GM18519 (cell line): ENCODE measurements around the gene COL4A5.
A peak's percentile ranks its signal among the peaks of the same experiment; 100 is the strongest.
"Not testable (repeated sequence)": the region's sequence is repeated elsewhere in the genome, so short reads cannot be mapped to it uniquely, and the experiment has no call there.

Experiments used
- ATAC-seq: cut with Tn5 transposase; IDR thresholded peaks from one replicate; pipeline ENCODE4 v1.9.1; 2021; ENCODE audit warnings: mild to moderate bottlenecking, moderate library complexity; ENCODE audit not compliant: unreplicated experiment, low FRiP score

Gene COL4A5

DNA sequence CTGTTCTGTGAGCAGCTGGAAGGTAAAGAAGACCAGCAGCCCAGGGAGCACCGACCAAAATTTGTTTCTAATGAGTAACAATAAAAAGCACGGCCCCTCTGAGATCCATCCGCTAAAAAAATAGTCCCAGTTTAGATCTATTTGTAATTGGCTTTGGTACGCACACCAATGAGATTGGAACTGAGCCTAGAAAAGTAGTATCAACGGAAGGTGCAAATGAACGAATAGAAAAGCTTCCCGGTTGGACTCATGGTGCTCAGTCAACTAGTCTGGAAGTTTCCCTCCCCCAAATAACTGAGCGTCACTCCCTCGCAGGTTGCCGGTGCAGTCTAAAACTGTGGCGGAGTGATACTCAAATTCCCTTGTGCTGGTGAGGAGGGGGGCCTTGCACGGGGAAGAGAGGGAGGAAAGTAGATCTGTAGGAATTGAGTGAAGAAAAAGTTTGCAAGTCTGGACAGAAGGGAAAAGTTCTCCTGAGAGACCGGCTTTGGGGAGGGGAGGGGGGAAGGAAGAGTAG is at the start of gene COL4A5:
Gene COL4A5 (plus strand): TSS at position 413 of the 517 bp plus-strand sequence. CDS start 288 bp downstream, outside the sequence.
- ATAC-seq = no peak

DNA sequence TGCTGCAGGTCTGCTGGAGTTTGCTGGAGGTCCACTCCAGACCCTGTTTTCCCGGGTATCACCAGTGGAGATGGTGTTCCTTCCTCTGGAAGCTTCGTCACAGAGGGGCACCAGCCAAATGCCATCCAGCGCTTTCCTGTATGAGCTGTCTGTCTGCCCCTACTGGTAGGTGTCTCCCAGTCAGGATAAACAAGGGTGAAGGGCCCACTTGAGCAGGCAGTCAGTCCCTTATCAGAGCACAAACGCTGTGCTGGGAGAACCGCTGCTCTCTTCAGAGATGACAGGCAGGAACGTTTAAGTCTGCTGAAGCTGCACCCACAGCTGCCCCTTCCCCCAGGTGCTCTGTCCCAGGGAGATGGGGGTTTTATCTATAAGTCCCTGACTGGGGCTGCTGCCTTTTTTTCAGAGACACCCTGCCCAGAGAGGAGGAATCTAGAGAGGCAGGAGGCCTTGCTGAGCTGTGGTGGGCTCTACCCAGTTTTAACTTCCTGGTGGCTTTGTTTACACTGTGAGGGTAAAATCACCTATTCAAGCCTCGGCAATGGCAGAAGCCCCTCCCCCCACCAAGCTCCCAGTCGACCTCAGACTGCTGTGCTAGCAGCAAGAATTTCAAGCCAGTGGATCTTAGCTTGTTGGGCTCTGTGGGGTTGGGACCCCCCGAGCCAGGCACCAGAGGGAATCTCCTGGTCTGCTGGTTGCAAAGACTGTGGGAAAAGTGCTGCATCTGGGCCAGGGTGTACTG is 48.5 kb upstream of the COL4A5 start:
- ATAC-seq = not testable (repeated sequence)

DNA sequence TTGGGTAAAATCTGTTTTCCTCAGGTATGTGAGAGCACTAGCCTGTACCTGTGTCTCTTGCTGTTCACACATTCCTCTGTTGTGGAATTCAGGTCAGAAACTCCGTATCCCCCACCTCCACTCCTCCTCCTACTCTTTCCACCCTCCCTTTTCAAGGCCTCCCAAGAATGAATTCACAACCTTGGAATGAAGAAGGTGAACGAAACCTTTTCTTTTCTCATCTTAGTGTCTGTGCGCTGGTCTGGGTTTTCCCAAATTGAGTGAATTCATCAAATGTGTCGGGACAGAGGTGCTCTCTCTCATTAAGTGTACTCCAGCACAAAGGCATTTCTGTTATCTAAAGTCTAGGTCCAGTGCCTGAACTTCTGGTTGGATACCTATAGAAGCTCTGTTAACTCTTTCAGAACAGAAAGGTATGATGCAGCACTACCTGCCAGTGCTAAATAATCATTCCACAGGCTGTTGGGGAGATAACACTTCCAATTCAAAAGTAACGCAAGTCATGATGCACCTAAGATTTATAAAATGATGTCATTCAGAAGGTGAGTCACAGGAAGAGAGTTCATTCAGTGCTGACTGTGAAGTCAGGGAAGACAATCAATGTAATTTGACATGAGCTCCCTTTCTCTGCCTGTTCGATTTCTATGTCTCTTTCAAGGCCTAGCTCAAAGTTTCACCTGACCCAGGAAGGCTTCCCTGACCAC is 43.3 kb upstream of the COL4A5 start:
- no peak for ATAC-seq

DNA sequence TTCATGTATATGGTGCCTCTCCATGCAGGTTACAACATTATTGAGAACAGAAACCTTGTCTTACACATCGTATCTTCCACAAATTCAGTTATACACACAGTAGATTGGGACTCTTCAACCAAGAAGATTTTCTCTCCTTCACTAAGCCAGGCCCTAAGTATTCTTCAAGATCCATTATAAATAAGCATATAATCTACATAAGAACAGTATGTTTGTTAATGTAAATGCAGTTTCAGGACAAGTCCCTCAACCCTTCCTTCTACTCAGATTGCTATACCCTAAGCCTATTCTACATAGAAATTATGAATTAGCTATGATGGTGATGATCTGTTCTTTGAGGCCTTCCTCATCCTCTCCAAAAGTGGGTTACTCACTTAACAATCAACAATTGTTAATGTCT is 42.7 kb upstream of the COL4A5 start:
- ATAC-seq = no peak

DNA sequence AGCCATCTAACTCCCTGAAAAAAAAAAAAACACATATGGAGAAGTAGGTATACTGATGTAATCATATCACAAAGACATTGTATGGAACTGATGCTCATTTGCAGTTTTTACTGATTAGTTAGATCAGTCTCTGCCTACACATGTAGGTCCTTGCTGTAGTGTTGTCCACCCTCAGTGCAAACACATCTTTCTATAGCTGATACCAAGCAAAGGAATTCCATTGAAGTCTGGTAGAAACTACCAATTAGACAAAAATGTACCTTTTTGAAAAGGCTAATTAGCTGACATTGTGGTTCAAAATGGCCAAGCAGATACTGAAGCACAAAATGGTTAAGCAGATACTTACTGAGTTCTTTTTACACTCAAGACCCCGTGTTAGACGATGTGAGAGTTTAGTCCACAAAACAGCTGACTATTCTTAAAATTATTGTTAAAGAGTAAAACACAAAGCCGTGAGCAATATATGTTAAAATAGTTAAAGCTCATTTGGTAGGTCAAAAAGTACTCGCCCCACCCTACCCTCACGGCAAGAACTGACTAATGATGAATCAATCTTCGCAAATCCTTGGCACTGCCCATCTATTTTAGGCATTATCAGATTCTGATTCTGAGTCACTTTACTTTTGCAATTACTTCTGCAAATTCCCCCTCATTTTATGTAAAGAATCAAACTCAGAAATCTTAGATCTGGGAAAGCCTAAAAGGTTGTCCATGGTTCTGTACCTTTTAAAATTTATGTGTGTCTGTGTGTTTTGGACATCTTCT is 41.8 kb upstream of the COL4A5 start:
- no peak for ATAC-seq

DNA sequence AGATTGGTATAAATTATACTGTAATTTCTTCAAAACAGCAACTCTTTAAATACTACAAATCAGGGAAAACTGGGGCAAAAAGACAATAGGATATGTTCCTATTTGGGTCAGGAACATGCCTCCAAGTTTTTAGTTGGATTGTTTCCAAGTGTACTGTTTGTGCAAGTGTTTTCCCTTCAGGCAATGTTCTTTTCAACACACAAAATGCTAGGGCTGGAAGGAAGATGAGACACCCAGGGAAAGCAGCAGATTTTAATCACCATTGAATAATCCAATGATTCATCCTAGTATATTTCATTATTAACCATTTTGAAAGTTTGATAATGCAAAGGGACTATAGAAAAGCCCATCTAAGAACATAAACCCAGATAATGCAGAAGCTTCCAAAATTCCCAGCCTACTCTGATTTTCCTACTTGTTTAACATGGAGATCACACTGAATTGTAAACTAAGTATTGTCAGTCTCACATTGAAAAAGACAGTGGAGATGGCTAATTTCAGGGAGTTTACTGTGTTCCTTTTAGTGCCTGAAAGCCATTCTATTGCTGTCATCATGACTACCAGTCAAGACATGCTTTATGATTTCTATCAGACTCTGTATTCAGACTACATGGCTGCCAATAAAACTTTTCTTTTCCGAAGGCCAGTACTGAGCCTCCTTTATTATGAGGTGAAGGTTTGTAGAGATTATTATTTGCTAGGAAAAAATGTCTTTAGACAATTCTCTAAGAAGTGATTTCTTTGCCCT is 40.0 kb upstream of the COL4A5 start:
- no peak for ATAC-seq

DNA sequence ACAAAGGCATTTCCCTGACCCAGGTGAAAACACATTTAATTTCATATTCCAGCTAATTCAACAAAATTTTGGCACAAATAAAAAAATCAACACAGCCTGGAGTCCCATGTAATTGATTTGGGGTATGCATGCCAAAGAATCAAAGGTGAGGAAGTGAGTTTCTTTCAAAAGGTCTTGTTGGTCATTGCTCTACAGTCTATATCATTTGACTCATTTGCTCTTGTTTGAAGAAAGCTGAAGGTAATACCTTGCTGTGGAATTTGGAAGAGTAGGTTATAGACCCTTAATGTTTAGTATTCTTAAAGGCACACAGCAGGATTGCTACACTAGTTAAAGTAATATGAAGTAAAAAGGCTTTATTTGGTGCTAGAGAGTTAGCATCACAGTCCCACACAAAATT is 26.9 kb upstream of the COL4A5 start:
- ATAC-seq = no peak

DNA sequence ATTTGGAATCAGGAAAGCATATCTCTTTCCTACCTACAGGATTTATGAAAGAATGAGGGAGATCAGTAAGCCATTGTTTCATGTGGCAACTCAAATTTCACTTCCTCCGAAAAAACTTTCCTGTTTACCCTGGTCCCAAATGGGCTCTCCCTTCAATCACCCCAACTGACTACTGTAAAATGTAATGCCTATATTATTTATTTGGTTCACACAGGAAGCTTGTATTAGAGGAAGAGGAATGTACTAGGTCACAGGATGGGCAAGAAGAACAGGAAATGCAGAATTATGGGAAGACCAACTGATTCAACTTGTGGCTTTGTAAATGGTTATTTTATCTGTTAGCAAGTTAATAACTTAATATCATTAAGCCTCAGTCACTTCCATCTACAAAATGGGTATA is 24.5 kb upstream of the COL4A5 start:
- ATAC-seq = no peak

DNA sequence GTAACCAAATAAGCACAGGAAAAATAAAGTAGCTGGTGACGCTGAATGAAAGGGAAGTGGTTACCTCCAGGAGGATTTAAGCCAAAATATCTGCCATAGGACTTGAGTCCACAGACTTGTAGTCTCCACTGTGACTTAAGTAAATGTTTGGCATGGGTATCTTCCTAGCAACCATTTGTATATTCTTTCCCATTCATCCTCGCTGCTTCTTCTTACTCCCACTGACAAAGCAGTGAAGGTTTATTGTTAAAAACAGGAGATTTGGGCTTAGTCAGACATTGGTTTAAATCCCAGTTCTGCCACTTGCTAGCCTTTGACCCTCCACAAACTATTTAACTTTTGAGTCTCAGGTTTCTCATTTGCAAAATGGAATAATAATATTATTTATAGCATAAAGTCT is 23.7 kb upstream of the COL4A5 start:
- ATAC-seq = no peak

DNA sequence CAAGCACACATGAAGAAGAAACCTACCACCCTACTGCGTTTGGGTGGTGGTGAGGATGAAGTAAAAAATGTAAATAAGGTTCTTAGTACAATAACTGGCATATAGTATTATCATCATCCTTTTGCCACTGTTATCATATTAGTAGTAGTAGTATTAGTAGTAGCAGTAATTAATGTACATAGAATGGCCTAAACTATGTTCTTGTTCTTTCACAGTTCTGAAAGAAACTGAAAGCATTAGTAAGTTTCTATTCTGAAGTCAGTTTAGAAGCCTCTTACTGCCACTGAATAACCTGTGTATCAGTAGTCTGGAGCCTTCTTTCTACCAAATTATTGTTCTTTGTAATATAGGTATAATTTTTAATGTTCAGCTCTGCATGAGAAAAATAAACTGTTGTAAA is 22.4 kb upstream of the COL4A5 start:
- ATAC-seq = peak; percentile 58

DNA sequence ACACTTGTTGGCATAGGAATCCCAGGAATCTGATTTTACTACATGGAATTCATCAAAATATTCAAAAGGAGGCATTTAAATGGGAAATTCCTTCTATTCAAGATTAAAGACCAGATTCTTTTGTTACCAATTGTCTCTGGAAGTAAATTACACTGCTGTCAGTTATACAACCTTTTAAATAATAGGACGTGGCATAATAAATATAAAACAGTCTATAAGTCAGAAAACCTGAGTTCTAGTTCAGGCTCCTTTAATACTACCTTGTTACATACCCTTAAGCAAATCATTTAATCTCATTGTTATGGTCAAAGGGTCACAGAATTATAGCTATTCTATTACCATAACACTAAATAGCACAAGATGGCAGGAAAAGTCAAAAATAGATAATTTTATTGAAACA is 20.2 kb upstream of the COL4A5 start:
- ATAC-seq = no peak

DNA sequence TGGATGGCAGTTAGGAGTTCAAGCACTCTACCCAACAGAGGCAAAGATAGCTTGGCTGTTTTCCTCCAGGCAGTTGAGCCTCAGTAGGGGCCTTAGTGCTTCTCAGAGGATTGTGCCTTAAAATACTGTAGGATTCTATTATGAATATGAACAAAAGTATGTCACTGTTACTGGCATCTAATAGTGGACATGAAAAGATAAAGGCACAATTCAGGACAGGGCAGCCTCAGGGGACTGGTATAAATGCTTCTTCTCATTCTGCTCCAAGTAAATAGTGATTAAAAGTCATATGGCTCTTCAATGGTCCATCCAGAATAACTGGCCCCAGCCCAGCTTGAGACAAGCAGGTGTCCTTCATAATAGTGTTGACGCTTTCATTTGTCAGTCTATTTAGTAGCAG is 19.2 kb upstream of the COL4A5 start:
- no peak for ATAC-seq

DNA sequence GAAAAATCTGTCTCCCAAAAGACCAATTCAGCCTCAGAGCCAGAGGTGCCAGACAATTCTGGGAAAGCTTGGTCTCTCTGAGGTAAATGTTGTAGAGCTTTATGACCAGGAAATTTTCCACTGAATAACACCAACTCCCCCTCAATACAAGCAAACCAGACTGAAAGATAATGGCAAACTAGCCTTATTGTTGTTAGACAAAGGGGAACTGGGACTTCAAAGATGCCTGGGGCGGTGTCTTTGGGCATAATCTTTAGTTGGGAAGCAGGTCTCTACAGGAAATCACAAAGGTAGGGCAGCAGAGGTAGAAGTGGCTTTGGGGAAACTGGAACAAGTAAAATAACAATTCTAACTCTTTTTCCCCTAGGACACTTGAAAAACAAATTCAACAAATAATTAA is 13.4 kb upstream of the COL4A5 start:
- no peak for ATAC-seq

DNA sequence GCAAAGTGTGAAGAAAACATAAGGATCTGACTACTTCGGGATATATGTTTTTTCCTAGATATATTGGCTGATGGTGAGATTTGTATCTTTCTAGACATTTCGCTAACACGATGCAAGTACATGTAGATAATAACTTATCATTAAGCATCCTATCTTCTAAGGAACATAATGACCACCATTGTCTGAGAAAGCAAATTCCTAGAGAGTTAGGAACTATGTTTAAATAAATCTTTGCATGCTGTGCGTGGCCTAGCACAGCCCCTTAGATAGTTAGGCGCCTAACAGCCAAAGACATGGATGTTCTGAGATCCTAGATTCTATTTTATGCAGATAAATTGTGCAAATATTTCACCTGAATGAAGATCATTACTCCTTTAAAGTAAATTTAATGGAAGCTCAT is 4.4 kb upstream of the COL4A5 start:
- no peak for ATAC-seq

DNA sequence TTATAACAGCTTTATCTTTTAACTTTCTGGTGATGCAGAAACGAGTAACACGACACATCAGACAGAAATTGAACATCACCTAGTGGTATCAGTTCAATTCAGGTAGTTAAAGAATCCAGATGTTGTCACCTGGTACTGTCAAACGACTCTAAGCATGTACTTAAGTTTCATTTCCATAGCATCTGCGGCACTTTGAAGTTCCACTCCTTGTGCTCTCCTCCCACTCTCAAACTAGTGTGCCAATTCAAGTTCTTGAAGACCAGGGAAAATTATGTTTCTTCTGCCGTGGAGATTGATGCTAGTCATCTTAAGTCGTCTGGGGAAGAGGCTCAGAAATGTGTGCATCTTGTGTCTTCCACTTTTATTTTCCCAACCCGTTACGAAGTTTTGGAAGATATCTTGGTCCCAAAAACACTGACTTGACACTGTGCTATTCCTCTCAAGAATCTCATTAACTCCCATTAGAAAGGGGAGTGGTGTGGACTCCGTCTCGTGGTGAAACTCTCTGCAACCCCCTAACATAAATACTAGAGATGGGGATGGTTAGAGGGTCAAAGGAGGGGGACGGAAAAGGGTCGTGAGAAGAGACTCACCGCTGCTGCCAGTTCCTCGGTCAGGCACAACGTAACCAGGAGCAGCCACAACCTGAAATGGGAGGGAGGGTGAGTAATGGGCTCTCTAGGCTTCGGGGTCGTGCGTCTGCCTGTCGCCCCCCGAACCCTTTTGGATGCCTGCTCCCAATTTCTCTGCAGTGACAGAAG is 2.1 kb upstream of the COL4A5 start:
- no peak for ATAC-seq

DNA sequence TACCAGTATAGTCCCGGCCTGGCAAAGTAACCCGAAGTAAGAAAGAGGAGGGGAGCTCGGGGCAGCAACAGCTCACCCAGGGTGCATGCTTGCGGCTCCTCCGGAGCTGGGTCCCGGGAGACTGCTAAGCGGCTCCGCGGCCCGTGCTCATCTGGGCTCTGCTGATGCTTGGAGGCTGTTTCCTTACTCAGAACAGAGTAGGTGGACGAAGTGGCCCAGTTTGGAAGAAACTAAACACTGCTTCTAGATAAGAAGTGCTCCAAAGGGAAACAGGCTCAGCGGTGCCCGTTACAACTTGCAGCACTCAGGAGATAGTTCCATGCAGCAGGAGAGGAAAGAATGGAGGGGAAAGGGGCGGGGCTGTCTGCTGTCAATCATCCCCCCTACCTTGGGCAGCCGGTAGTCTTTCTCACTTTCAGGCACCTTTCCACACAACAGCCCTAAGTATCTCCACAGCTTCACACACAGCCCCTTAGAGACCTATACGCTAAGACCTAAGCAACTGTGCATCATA is 1.5 kb upstream of the COL4A5 start, which contains the start of gene COL4A6:
Gene COL4A6 (minus strand): TSS at position 313 of the 514 bp plus-strand sequence. CDS start 226 bp downstream, at position 87.
- no peak for ATAC-seq

DNA sequence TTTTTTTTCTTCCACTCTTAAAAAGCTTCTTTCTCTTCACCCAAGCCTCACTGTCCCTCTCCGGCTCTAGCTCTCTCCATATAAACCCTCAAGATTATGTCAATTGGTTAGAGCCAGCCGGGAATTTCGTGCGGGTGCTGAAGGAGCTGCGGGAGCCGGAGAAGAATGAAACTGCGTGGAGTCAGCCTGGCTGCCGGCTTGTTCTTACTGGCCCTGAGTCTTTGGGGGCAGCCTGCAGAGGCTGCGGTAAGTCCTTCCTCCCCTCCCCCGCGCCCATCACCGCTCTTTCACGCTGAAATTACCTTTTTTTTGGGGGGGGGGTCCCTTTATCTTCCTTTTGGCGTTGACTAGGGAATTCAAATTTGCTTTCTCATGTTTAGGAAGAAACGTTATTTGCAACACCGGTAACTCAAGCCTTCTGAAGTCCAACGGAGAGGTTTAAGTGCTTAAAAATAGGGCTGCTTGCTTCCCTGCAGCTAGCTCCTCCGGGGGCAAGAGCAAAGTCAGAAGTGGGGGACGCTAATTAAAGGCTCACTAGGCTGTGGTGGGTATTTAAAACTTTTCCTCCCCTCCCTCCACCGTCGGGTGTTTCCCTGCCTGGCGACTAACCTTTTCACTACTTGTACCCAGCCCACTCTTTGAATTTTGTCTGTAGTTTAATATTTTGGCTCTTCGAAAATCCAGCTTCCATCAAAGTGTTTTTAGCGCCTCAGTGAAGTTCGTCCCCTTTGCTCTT is 491 bp downstream of the COL4A5 start:
- ATAC-seq = no peak

DNA sequence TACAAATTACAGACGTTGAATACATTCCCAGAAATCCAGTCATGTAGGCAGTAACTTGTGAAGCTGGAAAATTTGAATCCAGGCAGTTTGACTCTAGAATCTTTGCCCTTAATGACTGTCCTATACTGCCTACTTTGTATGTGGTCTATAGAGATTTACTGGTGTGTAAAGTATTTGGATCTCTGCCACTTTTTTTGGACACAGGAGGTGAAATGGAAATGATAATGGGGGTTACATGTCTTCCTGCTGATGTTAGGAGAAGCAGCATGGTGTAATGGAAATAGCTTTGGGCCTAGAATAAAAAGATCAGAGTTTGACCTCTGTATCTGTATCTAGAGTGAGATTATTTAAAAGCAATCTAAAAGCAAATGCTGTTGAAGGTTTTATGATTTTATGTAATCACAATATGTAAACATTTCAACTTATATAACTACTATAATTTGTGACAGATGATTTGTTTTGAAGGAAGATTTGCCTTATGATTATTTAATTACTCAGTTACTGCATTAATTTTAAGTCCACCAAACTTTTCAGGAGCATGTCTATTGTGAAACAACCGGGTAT is 3.3 kb downstream of the COL4A5 start:
- ATAC-seq = no peak
